HG02938 (cell line): Measurements from ENCODE around the gene RSPH1.

Source experiments
- ATAC-seq: cut with Tn5 transposase; IDR thresholded peaks from one replicate; pipeline ENCODE4 v1.9.1; 2021; ENCODE audit warnings: mild to moderate bottlenecking, moderate library complexity; ENCODE audit not compliant: unreplicated experiment

The RSPH1 gene

DNA sequence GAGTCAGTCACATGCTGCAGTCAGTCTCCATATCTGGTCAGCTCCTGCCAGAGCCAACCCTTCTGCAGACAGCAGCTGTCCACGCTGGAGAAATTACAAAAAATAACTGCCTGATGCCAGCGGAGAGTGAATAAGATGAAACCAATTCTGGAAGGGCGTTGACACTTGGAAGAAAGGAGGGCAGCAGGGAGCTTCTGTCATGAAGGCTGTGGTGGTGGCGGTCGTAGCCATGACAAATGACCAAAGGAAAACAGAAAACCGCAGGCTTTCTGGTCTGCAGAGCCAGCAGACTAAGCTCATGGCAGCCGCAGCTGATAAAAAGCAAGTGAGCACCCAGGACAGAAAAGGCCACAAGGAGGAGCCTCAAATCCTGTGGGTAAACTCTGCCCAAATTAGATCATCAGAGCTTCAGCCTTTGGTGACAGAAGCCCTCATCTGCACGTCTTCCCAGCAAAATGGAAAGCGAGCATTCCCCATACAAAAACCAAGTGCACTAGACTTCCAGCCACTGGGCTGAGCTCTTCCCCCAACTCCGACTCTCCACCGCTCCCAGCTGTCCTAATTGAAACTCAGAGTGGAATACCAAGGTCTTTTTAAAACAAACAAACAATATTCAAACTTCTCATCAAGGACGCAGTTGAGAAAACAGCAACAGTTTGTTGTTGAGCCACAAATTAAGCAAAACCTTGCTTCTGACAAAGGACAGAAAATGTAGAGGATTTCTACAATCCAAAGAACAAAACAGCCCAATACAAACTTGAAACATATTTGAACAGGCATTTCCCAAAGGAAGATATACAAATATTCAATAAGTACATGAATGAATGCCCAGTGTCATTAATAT, 28.7 kb downstream of the RSPH1 start:
- ATAC-seq, result no peak

DNA sequence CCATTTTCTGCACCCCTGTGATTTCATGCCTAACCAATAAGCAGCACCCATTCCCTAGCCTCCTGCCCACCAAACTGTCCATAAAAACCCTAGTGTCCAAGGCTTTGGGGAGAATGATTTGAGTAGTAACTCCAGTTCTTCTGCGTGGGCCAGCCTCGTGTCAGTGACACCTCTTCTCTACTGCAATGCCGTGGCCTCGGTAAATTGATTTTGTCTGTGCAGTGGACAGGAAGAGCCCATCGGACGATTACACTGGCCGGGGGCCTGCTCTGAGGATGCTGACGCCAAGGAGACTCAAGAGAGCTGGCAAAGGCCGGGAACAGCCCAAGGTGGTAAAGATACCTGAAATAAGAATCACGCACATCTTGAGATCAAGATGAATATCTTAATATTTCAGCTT, 29.3 kb downstream of the RSPH1 start:
- no peak for ATAC-seq

DNA sequence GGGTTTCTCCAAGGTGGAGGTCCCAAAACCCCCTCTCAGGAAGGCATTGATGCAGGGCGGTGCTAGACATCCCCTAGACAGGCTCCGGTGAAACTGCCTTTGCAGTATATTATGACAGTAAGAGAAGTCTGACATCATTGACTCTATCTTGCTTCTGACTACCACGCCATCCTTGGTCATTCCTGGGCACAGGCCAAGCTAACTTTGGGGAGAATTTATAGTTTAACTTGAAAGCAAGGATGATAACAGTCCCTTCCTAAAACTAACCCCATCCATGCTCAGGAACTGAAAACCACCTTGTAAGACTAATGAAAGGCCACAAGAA, 30.3 kb downstream of the RSPH1 start:
- no peak for ATAC-seq

DNA sequence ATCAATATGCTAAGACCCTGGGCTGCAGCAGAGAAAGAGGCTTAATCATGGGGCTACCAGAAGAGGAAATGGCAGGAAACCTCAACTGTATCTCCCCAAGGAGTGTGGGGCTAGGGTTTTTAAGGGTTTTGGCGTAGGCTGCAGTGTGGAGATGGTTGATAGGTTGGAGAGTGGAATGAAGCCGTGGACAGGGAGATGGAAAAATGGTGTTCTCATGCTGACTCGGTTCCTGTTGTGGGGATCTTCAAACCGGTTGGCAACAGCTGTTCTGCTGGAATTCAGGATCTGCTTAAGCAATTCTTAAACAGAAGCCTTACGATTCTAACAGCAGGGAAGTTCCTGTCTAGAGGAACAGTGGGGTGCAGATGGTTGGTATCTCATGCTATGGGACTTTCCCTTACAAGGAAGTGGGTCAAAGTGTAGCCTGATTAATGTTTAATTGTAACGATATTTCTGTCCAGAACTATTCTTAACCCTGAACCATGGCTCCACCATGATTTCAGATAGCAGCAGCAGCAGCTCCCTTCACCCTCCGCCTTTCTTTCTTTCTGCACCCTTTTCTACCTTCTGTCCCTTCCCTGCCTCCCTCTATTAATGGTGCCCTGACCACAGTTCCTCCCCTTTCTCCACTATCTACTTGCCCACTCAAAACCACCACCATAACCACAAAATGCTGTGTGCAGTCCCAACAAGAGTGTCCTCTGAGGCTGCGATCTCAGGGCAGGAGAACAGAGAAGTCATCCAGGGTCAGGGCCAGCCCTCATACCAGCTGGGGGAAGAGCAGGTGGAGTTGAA, 30.8 kb downstream of the RSPH1 start:
- ATAC-seq, result no peak

DNA sequence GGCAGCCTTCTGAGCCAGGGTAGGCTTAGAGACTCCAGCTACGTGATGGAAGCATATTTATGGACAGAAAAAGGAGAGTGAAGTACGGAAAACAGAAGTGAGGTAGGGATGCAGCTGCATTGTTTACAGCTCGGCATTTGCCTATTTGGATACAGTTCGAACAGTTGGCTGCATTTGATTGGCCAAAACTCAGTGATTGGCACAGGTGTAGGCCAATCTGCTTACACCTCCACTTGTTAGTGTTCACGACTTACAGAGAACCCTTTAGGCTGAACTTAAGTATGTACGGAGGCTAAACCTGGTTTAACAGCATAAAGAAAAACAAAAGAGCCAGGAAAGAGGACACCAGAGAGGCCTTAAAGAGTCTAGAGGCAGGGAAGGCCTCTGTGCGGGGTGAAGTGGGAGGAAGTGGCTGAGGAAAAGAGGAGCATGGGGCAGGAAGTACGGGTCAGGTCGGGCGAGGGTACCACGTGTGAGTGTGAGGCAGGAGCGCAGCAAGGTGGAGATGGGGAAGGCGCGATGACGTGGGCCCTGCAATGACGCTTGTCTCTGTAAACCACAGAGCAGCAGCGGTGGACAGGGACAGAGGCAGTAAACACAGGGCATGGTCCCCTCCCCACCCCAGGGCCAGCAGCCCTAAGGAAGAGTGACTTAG, 32.0 kb downstream of the RSPH1 start:
- ATAC-seq, result no peak

DNA sequence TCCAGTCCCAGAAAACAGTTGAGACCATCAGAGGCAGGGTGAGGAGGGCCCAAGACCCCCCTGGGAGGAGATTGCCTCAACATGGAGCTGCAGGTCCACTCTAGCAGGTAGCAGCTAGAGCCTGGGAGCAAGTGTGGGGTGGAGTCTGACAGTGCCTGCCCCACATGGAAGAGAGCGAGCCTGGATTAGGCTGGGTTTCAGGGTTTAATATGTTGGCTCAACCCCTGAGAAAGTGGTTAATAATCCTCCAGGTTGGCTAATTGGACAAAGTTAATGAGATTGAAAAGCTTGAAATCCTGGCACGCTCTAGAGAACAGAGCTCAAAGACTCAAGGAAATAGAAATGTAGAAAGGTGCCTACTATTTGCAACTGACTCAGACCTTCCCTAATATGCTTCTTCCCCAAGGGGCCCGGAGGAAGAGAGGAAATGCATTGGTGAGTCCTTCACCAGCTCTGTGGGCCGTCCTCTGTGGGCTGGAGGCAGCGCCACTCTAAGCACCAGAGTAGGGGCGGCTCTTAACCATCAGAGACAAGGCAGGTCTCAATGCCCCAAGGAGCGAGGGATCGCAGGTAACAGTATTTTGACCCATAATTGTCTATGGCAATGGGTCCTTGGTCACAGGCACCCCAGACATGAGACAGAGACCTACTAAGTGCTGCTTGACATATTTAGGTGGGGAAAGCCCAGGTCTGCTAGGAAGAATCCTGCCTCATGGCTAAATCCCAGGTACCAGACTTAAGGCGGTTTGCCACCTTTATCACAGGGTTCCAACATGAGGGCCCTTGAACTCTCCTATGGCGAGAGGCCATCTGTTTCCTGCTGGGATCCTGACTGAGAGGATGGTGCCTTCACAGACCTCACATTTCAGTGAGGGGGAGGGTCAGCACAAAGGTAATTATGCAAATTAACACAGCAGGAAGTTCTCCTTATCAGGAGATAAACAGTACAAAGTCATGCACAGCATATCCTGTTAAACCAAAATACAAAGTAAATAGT, 33.8 kb downstream of the RSPH1 start:
- ATAC-seq, result no peak

- ATAC-seq, result no peak
Observed at GRCh38 chr21:42461185-42461520, 34.9 kb downstream of the RSPH1 start.

GRCh38 chr21:42460391-42461184, 35.4 kb downstream of the RSPH1 start:
- peak; percentile 74 for ATAC-seq

DNA sequence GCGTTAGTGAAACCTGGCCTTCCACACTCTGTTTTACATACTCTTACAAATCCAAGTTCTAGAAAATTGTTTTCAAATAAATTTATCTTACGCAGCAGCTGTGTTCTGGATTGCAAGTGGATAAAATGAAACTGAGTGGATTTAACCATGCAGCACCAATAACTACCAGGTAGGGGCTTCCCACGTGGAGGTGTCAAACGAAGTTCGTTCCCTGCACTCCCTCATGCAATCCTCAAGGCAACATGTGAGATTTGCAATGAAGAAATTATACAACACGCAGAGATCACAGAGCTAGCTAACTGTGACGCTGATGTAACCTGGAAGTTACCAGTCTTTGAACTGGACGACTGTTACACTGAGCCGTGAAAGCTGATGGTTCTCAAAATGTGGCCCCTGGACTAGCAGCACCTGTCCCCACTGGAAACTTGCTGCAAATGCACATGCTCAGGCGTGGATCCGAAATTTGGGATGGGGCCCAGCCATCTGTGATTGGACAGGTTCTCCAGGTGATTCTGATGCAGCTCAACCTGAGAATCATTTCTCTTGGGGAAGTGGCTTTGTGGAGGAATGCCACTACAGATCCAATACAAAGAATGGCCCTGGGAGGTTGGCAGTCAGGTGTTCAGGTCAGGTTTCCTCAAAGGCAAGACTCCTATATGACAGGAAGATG, 36.3 kb downstream of the RSPH1 start:
- no peak for ATAC-seq

DNA sequence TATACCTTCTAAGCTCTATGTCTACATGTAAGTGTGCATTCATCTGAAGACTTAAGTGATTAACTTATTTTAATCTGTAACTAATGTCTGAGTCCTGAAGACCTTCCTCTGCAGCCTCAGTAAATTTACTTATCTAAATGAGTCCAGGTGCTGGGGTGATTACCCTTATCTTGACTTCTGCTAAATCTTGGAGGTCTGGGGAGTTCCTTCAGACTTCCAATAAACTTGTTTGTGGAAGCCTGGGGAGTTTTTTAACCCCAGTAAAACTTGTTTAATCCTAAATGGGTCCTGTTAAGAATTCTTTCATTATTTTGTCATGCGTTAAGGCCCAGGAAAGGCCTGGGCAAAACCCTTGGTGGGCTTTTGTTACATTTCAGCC, 37.0 kb downstream of the RSPH1 start:
- no peak for ATAC-seq

DNA sequence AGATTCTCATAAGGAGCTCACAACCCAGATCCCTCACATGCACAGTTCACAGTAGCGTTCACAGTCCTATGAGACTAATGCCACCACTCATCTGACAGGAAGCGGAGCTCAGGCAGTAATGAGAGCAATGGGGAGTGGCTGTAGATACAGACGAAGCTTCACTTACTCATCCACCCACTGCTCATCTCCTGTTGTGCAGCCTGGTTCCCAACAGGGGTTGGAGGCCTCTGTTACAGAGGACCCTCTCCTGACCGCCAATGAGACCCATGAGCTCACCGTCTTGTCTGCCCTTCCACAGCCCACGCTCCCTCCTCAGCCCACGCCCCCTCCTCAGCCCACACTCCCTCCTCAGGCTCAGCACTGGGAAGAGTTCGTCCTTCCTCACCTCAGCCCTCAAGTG, 39.6 kb downstream of the RSPH1 start:
- ATAC-seq, result no peak

GRCh38 chr21:42455754-42456440, 40.1 kb downstream of the RSPH1 start:
- ATAC-seq, result no peak

- no peak for ATAC-seq
Observed at GRCh38 chr21:42455196-42455595, 40.8 kb downstream of the RSPH1 start.

GRCh38 chr21:42454786-42455185, 41.2 kb downstream of the RSPH1 start:
- ATAC-seq, result no peak

GRCh38 chr21:42453986-42454570, 41.9 kb downstream of the RSPH1 start:
- no peak for ATAC-seq

DNA sequence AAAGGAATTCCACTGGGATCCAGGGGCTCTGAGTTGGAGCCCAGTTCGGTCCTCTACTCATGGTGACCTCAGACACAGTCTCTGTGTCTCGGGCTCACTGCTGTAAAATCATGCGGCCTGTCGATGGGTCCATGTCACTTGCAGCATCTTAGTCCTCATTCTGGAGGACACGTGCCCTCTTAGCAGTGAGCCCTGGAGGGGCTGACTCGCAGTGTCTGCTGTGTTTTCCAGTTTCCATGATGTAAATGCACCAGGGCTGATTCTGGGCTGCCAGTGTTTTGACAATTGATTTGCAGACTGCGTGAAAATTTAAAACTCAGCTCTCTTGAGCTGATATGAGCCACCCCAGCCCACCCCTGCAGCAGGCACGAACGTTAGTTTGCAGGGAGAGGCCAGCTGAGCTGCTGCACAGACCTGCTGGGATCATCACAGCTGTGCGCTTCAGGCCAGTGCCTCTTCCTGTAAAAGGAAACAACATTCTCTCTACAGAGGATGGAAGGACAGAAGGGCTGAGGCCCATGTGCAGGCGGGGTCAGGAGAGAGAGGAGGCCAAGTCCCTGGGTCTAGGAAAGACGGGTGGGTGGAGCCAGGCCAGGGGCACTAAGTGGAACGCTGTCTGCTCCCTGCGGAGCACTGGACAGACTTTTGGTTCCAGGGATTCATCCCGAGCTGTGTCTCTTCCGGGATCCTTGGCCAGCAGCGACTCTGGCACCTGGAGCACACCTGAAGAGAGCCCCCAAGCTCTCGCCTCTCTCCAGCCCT, 42.6 kb downstream of the RSPH1 start:
- no peak for ATAC-seq

DNA sequence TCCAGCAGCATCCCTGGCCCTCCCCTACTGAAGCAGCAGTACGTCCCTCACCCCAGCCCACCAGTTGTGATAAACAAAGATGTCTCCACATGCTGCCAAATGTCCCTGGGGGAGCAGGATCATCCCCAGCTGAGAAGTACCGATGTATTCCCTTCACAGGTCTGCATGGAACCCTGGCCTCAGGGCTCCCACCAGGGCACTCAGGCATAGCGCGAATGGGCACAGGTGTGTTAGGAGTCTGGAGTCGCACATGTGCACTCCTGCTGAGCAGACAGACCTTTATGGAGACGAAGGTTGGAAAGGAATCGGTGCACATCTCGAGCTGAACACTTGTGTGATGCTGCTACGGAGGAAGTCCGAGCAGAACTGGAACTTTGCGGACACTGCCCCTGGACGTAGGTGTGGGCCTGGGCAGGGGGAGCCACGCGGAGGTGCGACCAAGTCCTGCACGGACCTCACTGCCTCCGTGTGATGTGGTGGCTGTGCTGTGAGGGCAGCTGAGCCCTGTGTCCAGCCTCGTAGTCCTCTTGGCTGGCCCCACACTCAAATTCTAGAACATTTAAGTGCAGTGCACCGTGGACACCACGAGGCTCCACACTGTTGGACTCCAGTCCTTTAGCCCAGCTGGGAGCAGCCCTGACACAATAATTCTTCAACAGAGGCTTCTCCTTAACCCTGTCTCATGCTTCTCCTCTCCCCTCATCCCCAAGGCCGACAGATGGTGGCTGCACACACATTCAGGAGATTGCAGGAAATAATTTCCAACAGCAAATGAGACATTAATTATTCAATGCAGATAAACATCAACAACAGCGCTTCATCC, 43.4 kb downstream of the RSPH1 start:
- no peak for ATAC-seq
